Measurements from ENCODE around the gene RSF1. TPM values are rescaled to one million over a fixed set of nuclear protein-coding genes. Genes with fewer than 3 reads are reported as not detected.

RSF1 gene
- total and polyA plus RNA-seq, 2 donors (not counting 1 experiment from before 2014, with no cell fraction given), result 4.8 to 104 TPM

DNA sequence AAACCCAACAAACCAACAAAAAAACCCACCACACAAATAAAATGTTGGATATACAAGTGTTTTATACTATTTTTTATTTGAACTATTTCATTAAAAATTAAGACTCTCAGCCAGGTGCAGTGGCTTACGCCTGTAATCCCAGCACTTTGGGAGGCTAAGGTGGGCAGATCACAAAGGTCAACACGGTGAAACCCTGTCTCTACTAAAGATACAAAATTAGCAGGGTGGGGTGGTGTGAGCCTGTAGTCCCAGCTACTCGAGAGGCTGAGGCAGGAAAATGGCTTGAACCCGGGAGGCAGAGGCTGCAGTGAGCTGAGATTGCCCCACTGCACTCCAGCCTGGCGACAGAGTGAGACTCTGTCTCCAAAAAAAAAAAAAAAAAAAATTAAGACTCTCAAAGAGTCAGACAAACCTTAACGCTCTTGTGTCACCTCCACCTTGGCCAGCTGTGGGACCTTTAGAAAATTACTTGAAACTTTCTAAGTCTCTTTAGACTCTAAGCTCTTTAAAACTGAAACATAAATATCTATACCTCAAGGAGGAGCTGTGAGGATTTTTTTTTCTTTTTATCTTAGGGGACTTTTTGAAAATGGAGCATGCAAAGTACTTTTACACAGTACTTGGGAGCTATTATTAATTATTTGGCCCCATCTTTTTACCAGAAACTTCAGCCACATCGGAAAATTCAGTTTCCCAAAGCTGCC is 114.5 kb downstream of the RSF1 start:
- TF ChIP-seq, protein P1, sequence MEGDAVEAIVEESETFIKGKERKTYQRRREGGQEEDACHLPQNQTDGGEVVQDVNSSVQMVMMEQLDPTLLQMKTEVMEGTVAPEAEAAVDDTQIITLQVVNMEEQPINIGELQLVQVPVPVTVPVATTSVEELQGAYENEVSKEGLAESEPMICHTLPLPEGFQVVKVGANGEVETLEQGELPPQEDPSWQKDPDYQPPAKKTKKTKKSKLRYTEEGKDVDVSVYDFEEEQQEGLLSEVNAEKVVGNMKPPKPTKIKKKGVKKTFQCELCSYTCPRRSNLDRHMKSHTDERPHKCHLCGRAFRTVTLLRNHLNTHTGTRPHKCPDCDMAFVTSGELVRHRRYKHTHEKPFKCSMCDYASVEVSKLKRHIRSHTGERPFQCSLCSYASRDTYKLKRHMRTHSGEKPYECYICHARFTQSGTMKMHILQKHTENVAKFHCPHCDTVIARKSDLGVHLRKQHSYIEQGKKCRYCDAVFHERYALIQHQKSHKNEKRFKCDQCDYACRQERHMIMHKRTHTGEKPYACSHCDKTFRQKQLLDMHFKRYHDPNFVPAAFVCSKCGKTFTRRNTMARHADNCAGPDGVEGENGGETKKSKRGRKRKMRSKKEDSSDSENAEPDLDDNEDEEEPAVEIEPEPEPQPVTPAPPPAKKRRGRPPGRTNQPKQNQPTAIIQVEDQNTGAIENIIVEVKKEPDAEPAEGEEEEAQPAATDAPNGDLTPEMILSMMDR (IDR thresholded peaks at IDR 0.05), result no peak
- TF ChIP-seq EZH2 (IDR thresholded peaks at IDR 0.05; ENCODE audit: borderline replicate concordance, insufficient read depth, low read depth, low read length, poor library complexity, severe bottlenecking), result no peak
- Histone ChIP-seq H3K79me2 (ENCODE audit: control insufficient read depth, insufficient read depth, low read length) (no peaks in the 10 kb centered on the region), H3K4me1 (ENCODE audit: control insufficient read depth in 2 of 2, insufficient read depth in 2 of 2, low read length in 2 of 2) (no peaks in the 10 kb centered on the region), H3K27ac (ENCODE audit: low read length in 2 of 2) (no peak overlapping the region), H3K4me3 (ENCODE audit: control extremely low read depth in 1 of 5, extremely low read depth in 1 of 5, insufficient read depth in 1 of 5, low read depth in 2 of 5, low read length in 4 of 5) (no peak overlapping the region), H3K4me2 (replicated peaks; ENCODE audit: low read depth, low read length, poor library complexity, severe bottlenecking) (no peak overlapping the region), H3K27me3 (replicated peaks in 1 of 4; ENCODE audit: control extremely low read depth in 1 of 4, control insufficient read depth in 3 of 4, insufficient read depth in 4 of 4, low read length in 3 of 4) (no peaks in the 10 kb centered on the region), H2AFZ (ENCODE audit: insufficient read depth, low read depth, low read length, poor library complexity, severe bottlenecking) (no peak overlapping the region), H3K36me3 (replicated peaks in 1 of 2; ENCODE audit: control extremely low read depth in 1 of 2, control insufficient read depth in 1 of 2, extremely low read depth in 1 of 2, insufficient read depth in 2 of 2, low read length in 1 of 2) (peaks cover 1 to 15% of the 10 kb centered on the region in 2 experiments), H3K9me3 (ENCODE audit: control extremely low read depth in 1 of 3, control insufficient read depth in 2 of 3, insufficient read depth in 1 of 3, low read length in 2 of 3) (no peaks in the 10 kb centered on the region), H4K20me1 (ENCODE audit: control insufficient read depth, insufficient read depth, low read length, poor library complexity, severe bottlenecking) (no peaks in the 10 kb centered on the region), H3K9ac (ENCODE audit: low read length) (no peak overlapping the region)
- POLR2A ChIA-PET, result no interaction called here
- CTCF ChIA-PET, result interaction anchor here (1.0 to 1.2 kb wide), 2 partner anchors 14 to 340 kb away, joined by 3 to 5 read pairs; no protein-coding TSS in a partner anchor
- no CpG with 5 or more reads among the region's 7 CpGs for WGBS (ENCODE audit: insufficient coverage)
- Mint-ChIP-seq H3K27ac (no peak overlapping the region), H3K9me3 (ENCODE audit: insufficient read depth) (no peaks in the 10 kb centered on the region), H3K27me3 (no peaks in the 10 kb centered on the region), H3K4me1 (peaks cover 16% of the 10 kb centered on the region), H3K4me3 (no peak overlapping the region)
- ATAC-seq (ENCODE audit: low read depth), result no peak
- DNase-seq, result no peak
- intact Hi-C loops (cut with micrococcal nuclease), result no loop called here

DNA sequence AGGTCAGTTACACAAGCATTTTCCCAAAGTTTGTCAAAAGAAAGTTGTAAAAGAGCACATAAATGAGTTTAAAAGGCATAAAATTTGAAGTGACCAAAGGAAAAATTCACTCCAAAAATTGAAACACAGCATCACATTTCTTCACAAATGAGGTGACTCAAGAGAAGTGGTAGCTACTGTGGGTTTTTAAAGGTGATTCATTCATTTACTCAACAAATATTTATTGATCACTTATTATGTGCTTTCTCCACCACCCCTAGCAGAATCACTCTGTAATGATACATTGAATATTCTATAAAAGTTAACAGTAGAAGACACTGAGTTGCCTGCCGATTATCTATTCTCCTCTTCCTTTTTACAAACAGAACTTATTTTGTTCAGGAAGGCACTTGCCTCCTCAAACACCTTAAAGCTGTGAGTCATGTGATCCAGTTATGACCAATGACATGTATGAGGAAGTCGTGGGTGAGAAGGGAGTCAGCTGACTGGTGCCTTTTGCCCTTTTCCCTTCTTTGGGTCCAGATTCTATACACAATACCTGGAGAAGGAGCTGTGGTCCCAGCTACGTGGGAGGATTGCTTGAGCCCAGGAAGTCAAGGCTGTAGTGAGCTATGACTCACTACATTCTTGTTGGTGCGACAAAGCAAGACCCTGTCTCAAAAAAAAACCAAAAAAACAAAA is 115.2 kb downstream of the RSF1 start:
- Histone ChIP-seq H3K27me3 (replicated peaks in 1 of 4; ENCODE audit: control extremely low read depth in 1 of 4, control insufficient read depth in 3 of 4, insufficient read depth in 4 of 4, low read length in 3 of 4) (no peaks in the 10 kb centered on the region), H3K27ac (ENCODE audit: low read length in 2 of 2) (no peak overlapping the region), H3K4me2 (replicated peaks; ENCODE audit: low read depth, low read length, poor library complexity, severe bottlenecking) (no peak overlapping the region), H3K9ac (ENCODE audit: low read length) (no peak overlapping the region), H3K9me3 (ENCODE audit: control extremely low read depth in 1 of 3, control insufficient read depth in 2 of 3, insufficient read depth in 1 of 3, low read length in 2 of 3) (no peaks in the 10 kb centered on the region), H2AFZ (ENCODE audit: insufficient read depth, low read depth, low read length, poor library complexity, severe bottlenecking) (no peak overlapping the region), H3K4me1 (ENCODE audit: control insufficient read depth in 2 of 2, insufficient read depth in 2 of 2, low read length in 2 of 2) (no peaks in the 10 kb centered on the region), H3K36me3 (replicated peaks in 1 of 2; ENCODE audit: control extremely low read depth in 1 of 2, control insufficient read depth in 1 of 2, extremely low read depth in 1 of 2, insufficient read depth in 2 of 2, low read length in 1 of 2) (peaks cover under 1 to 15% of the 10 kb centered on the region in 2 experiments), H4K20me1 (ENCODE audit: control insufficient read depth, insufficient read depth, low read length, poor library complexity, severe bottlenecking) (no peaks in the 10 kb centered on the region), H3K4me3 (ENCODE audit: control extremely low read depth in 1 of 5, extremely low read depth in 1 of 5, insufficient read depth in 1 of 5, low read depth in 2 of 5, low read length in 4 of 5) (no peak overlapping the region), H3K79me2 (ENCODE audit: control insufficient read depth, insufficient read depth, low read length) (no peaks in the 10 kb centered on the region)
- Mint-ChIP-seq H3K27me3 (no peaks in the 10 kb centered on the region), H3K27ac (no peak overlapping the region), H3K9me3 (ENCODE audit: insufficient read depth) (no peaks in the 10 kb centered on the region), H3K4me1 (peaks cover 15% of the 10 kb centered on the region), H3K4me3 (no peak overlapping the region)
- DNase-seq, result no peak
- no CpG with 5 or more reads among the region's 4 CpGs for whole genome bisulfite sequencing (ENCODE audit: insufficient coverage)
- TF ChIP-seq EZH2 (IDR thresholded peaks at IDR 0.05; ENCODE audit: borderline replicate concordance, insufficient read depth, low read depth, low read length, poor library complexity, severe bottlenecking), result no peak
- TF ChIP-seq, protein P1 (IDR thresholded peaks at IDR 0.05), result no peak
- intact Hi-C loops (cut with micrococcal nuclease), result no loop called here
- ChIA-PET POLR2A (no interaction called here), CTCF (interaction anchor here (1.2 kb wide), 1 partner anchor 341 kb away, joined by 5 read pairs; no protein-coding TSS in a partner anchor)
- ATAC-seq (ENCODE audit: low read depth), result no peak

Measured in B cell (primary cell).